Mesenchymal stem cell (in vitro differentiated cells and primary cell): ENCODE results near the gene GSN.

Source experiments
- DNase-seq: peaks from one replicate; pipeline ENCODE4 v3.0.0-alpha.2; 2013
- H2AFZ ChIP-seq: one replicate; pipeline ENCODE4 v1.6.1; 2013; ENCODE audit warnings: low read depth, mild to moderate bottlenecking, control low read depth, inconsistent platforms, low read length, moderate library complexity
- H2AK5ac ChIP-seq: 2 replicates; pipeline ENCODE4 v1.6.1; 2013; ENCODE audit warnings: low read length, moderate library complexity, mild to moderate bottlenecking, inconsistent platforms; ENCODE audit not compliant: severe bottlenecking
- H2BK120ac ChIP-seq: one replicate; pipeline ENCODE4 v1.6.1; 2013; ENCODE audit warnings: low read depth, mild to moderate bottlenecking, inconsistent platforms, low read length, moderate library complexity
- H2BK12ac ChIP-seq, 2 experiments: one replicate each; pipeline ENCODE4 v1.6.1; 2013; ENCODE audit warnings: inconsistent platforms in 2 of 2, low read length in 2 of 2, mild to moderate bottlenecking in 2 of 2, moderate library complexity in 2 of 2, control low read depth in 1 of 2
- H2BK15ac ChIP-seq: one replicate; pipeline ENCODE4 v1.6.1; 2013; ENCODE audit warnings: mild to moderate bottlenecking, low read depth, inconsistent platforms; ENCODE audit not compliant: poor library complexity, severe bottlenecking
- H2BK5ac ChIP-seq: 2 replicates; pipeline ENCODE4 v1.6.1; 2013; ENCODE audit warnings: low read depth, mild to moderate bottlenecking, low read length, control low read depth, inconsistent platforms; ENCODE audit not compliant: poor library complexity, severe bottlenecking
- H3K14ac ChIP-seq, 2 experiments: one replicate each; pipeline ENCODE4 v1.6.1; 2013; ENCODE audit warnings: inconsistent platforms in 2 of 2, low read length in 2 of 2, control low read depth in 1 of 2, mild to moderate bottlenecking in 1 of 2, moderate library complexity in 1 of 2
- H3K18ac ChIP-seq, 2 experiments: one replicate each; pipeline ENCODE4 v1.6.1; 2013; ENCODE audit warnings: inconsistent platforms in 2 of 2, low read length in 2 of 2, control low read depth in 1 of 2, low read depth in 1 of 2, mild to moderate bottlenecking in 1 of 2
- H3K23ac ChIP-seq, 2 experiments: one replicate each; pipeline ENCODE4 v1.6.1; 2013; ENCODE audit warnings: inconsistent platforms in 2 of 2, low read length in 2 of 2, mild to moderate bottlenecking in 2 of 2, moderate library complexity in 2 of 2, control low read depth in 1 of 2
- H3K27ac ChIP-seq: 2 replicates; pipeline ENCODE4 v1.5.1; 2013; ENCODE audit warnings: mild to moderate bottlenecking, moderate library complexity, low read length, control low read depth, inconsistent platforms; ENCODE audit not compliant: poor library complexity, severe bottlenecking
- H3K27me3 ChIP-seq, 2 experiments: 2 replicates each; pipeline versions ENCODE4 v1.6.1 to v1.7.0; 2013; ENCODE audit warnings: low read length in 2 of 2, mild to moderate bottlenecking in 2 of 2, moderate library complexity in 2 of 2, control low read depth in 1 of 2, inconsistent platforms in 1 of 2; ENCODE audit not compliant: control insufficient read depth in 1 of 2, insufficient read depth in 1 of 2
- H3K36me3 ChIP-seq, 2 experiments: 2 replicates each; pipeline versions ENCODE4 v1.6.1 to v1.7.0; 2013; ENCODE audit warnings: low read length in 2 of 2, control low read depth in 1 of 2, inconsistent platforms in 1 of 2, low read depth in 1 of 2, mild to moderate bottlenecking in 1 of 2; ENCODE audit not compliant: insufficient read depth in 2 of 2, control insufficient read depth in 1 of 2
- H3K4ac ChIP-seq, 2 experiments: one replicate each; pipeline ENCODE4 v1.6.1; 2013; ENCODE audit warnings: inconsistent platforms in 2 of 2, low read length in 2 of 2, mild to moderate bottlenecking in 2 of 2, moderate library complexity in 2 of 2, control low read depth in 1 of 2, low read depth in 1 of 2
- H3K4me1 ChIP-seq: 2 replicates; pipeline ENCODE4 v1.6.1; 2013; ENCODE audit warnings: low read depth, low read length, control low read depth; ENCODE audit not compliant: control insufficient read depth, insufficient read depth
- H3K4me2 ChIP-seq: 2 replicates; pipeline ENCODE4 v1.6.1; 2013; ENCODE audit warnings: low read length, mild to moderate bottlenecking, inconsistent platforms; ENCODE audit not compliant: poor library complexity, severe bottlenecking
- H3K4me3 ChIP-seq, 2 experiments: 2 replicates each; pipeline versions ENCODE4 v1.5.1 to v1.7.0; 2013; ENCODE audit warnings: low read length in 2 of 2, mild to moderate bottlenecking in 2 of 2, control low read depth in 1 of 2, low read depth in 1 of 2; ENCODE audit not compliant: insufficient read depth in 1 of 2
- H3K79me1 ChIP-seq: replicated peaks from 2 replicates; pipeline ENCODE4 v1.6.1; 2013; ENCODE audit warnings: mild to moderate bottlenecking, control low read depth, low read length, inconsistent platforms; ENCODE audit not compliant: poor library complexity, severe bottlenecking
- H3K9ac ChIP-seq: 2 replicates; pipeline ENCODE4 v1.7.0; 2013; ENCODE audit warnings: mild to moderate bottlenecking, low read length, moderate library complexity
- H3K9me3 ChIP-seq: 2 replicates; pipeline ENCODE4 v1.7.0; 2013; ENCODE audit warnings: mild to moderate bottlenecking, low read length; ENCODE audit not compliant: control insufficient read depth
- H4K8ac ChIP-seq: one replicate; pipeline ENCODE4 v1.6.1; 2013; ENCODE audit warnings: inconsistent platforms, mild to moderate bottlenecking, low read length, moderate library complexity
- H4K91ac ChIP-seq: one replicate; pipeline ENCODE4 v1.6.1; 2013; ENCODE audit warnings: mild to moderate bottlenecking, low read length, inconsistent platforms
- WGBS: methylation state at CpG from one replicate; pipeline ENCODE4 v1.1.7; 2013; ENCODE audit warnings: mixed read lengths; 5-methylcytosine and 5-hydroxymethylcytosine counted together

GSN gene

GRCh38 chr9:121301881-121302286 is 33.9 kb downstream of the GSN start:
- Histone ChIP-seq H3K9ac (no peak overlapping the region), H3K9me3 (no peaks in the 10 kb centered on the region)

GRCh38 chr9:121302341-121302740 is 34.4 kb downstream of the GSN start:
- no peaks in the 10 kb centered on the region for H3K9me3 ChIP-seq
- H2BK120ac ChIP-seq, result no peak overlapping the region
- H3K27ac ChIP-seq, result no peak overlapping the region
- no peak overlapping the region for H3K4ac ChIP-seq
- no peak overlapping the region for H2BK12ac ChIP-seq
- 98% methylated on average over 5 of the region's 5 CpGs for WGBS
- no peak overlapping the region for H4K8ac ChIP-seq
- peaks cover 51% of the 10 kb centered on the region for H3K79me1 ChIP-seq
- no peak overlapping the region for H3K23ac ChIP-seq
- H3K18ac ChIP-seq, result no peak overlapping the region
- H2AFZ ChIP-seq, result no peak overlapping the region
- H3K4me3 ChIP-seq, result no peak overlapping the region
- H3K4me1 ChIP-seq, result peaks cover 24% of the 10 kb centered on the region
- no peak overlapping the region for H2BK15ac ChIP-seq
- H3K4me2 ChIP-seq, result no peak overlapping the region
- H2AK5ac ChIP-seq, result no peak overlapping the region
- no peak overlapping the region for H3K14ac ChIP-seq
- H3K36me3 ChIP-seq, result peaks cover 44 to 54% of the 10 kb centered on the region in 2 experiments
- H3K9ac ChIP-seq, result no peak overlapping the region
- no peak overlapping the region for H2BK5ac ChIP-seq
- no peak for DNase-seq
- no peaks in the 10 kb centered on the region for H3K27me3 ChIP-seq
- H4K91ac ChIP-seq, result no peak overlapping the region

More at GRCh38 chr9:121301881-121302286, 33.9 kb downstream of the GSN start:
- Histone ChIP-seq H3K23ac (no peak overlapping the region), H3K79me1 (peaks cover 50% of the 10 kb centered on the region), H3K36me3 (peaks cover 43 to 51% of the 10 kb centered on the region in 2 experiments), H3K4me1 (peaks cover 26% of the 10 kb centered on the region), H3K27me3 (no peaks in the 10 kb centered on the region), H2AFZ (no peak overlapping the region), H3K27ac (no peak overlapping the region), H2BK120ac (no peak overlapping the region), H4K8ac (peak overlapping the region; percentile 49), H3K18ac (no peak overlapping the region), H2BK12ac (peak overlapping the region in 1 of 2 experiments; percentile 49), H3K4ac (no peak overlapping the region), H2AK5ac (no peak overlapping the region), H3K4me2 (no peak overlapping the region), H3K14ac (peak overlapping the region in 1 of 2 experiments; percentile 72), H2BK15ac (no peak overlapping the region), H3K4me3 (no peak overlapping the region), H4K91ac (peak overlapping the region; percentile 43), H2BK5ac (no peak overlapping the region)
- DNase-seq, result no peak
- WGBS, result 94% methylated on average over 11 of the region's 11 CpGs

- no peak overlapping the region for H2BK15ac ChIP-seq
- H3K9me3 ChIP-seq, result no peaks in the 10 kb centered on the region
- H3K4ac ChIP-seq, result no peak overlapping the region
- H2AFZ ChIP-seq, result peak overlapping the region; percentile 24
- H3K4me2 ChIP-seq, result no peak overlapping the region
- H3K27me3 ChIP-seq, result no peaks in the 10 kb centered on the region
- no peak overlapping the region for H2BK12ac ChIP-seq
- H2BK120ac ChIP-seq, result no peak overlapping the region
- H3K4me1 ChIP-seq, result peaks cover 24% of the 10 kb centered on the region
- H3K18ac ChIP-seq, result no peak overlapping the region
- H4K91ac ChIP-seq, result no peak overlapping the region
- WGBS, result 97% methylated on average over 13 of the region's 13 CpGs
- H3K23ac ChIP-seq, result no peak overlapping the region
- no peak overlapping the region for H2BK5ac ChIP-seq
- H3K36me3 ChIP-seq, result peaks cover 48 to 58% of the 10 kb centered on the region in 2 experiments
- no peak overlapping the region for H4K8ac ChIP-seq
- no peak overlapping the region for H3K14ac ChIP-seq
- no peak for DNase-seq
- no peak overlapping the region for H3K27ac ChIP-seq
- no peak overlapping the region for H2AK5ac ChIP-seq
- no peak overlapping the region for H3K9ac ChIP-seq
- H3K4me3 ChIP-seq, result no peak overlapping the region
- H3K79me1 ChIP-seq, result peaks cover 56% of the 10 kb centered on the region
These were observed 34.8 kb downstream of the GSN start for GRCh38 chr9:121302786-121303185.

GRCh38 chr9:121303456-121304451 is 35.8 kb downstream of the GSN start:
- Histone ChIP-seq H3K4me3 (no peak overlapping the region), H3K27me3 (no peaks in the 10 kb centered on the region), H3K18ac (no peak overlapping the region), H2BK15ac (no peak overlapping the region), H4K8ac (no peak overlapping the region), H3K23ac (no peak overlapping the region), H3K4ac (no peak overlapping the region), H3K9ac (peak overlapping the region; percentile 20), H3K79me1 (peaks cover 61% of the 10 kb centered on the region), H3K14ac (no peak overlapping the region), H2BK5ac (no peak overlapping the region), H2AFZ (no peak overlapping the region), H2BK12ac (no peak overlapping the region), H4K91ac (no peak overlapping the region), H2AK5ac (no peak overlapping the region), H3K4me2 (no peak overlapping the region), H3K27ac (no peak overlapping the region), H3K9me3 (no peaks in the 10 kb centered on the region), H3K4me1 (peaks cover 18% of the 10 kb centered on the region), H2BK120ac (no peak overlapping the region), H3K36me3 (peaks cover 57 to 68% of the 10 kb centered on the region in 2 experiments)
- no peak for DNase-seq
- WGBS, result 100% methylated on average over 2 of the region's 3 CpGs
